ENCODE data around the gene FBN3.

The FBN3 gene

DNA sequence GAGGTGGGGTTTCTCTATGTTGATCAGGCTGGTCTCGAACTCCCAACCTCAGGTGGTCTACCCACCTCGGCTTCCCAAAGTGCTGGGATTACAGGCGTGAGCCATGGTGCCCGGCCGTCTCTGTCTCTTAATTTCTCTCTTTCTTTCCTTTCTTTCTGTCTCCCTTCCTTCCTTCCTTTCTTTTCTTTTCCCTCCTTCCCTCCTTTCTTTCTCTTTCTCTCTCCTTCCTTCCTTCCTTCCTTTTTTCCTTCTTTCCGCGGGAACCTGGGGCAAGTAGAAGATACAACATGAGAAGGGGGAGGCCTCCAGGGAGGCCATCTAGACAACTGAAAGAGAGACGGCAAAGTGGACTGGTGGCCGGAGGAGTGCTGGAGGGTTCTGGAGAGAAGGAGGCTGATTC, 128.7 kb downstream of the FBN3 start:
- DNase-seq (ENCODE audit: low read depth): no peak

DNA sequence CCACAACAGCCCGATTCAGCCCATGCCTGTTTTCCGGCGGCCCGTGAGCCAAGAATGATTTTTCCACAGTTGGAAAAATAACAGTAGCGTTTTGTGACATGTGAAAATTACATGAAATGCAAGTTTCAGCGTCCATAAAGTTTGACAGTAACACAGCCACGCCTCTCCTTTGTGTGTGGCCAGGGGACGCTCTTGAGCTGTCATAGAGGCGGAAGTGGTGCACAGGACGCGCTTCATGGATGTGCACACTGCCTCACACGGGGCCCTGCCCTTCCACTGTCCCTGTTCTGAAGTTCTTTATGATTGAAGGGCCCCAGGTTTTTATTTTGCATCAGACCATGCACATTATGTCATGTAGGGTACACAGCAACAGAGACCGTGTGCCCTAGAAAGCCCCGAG, 131.6 kb downstream of the FBN3 start:
- DNase-seq (ENCODE audit: low read depth): no peak

Data from activated T-helper 9 cell treated with anti-CD3 and anti-CD28 coated beads, Interleukin-2, amount 50 U/mL, for 16 hours (primary cell).